Tibial artery (tissue), 4 donors: Measurements from ENCODE around the gene SERPINE1.
"Not testable (repeated sequence)": the region's sequence is repeated elsewhere in the genome, so short reads cannot be mapped to it uniquely, and the experiment has no call there.

Experiments
- DNase-seq, 2 donors: peaks; one replicate each; pipeline ENCODE4 v3.0.0-alpha.2; 2019
- H3K27ac ChIP-seq, 2 donors: fragments of 200-600 bp; sonication (generic) in 1 of 2; 1 replicate in 1 of 2; 2 replicates in 1 of 2; pipeline ENCODE4 v1.5.1; 2018 to 2019; ENCODE audit warnings: mild to moderate bottlenecking in 1 of 2
- H3K27me3 ChIP-seq, 2 donors: fragments of 200-600 bp; sonication (generic) in 1 of 2; one replicate each; pipeline versions ENCODE4 v1.5.1 to v1.6.0; 2016 to 2019
- H3K36me3 ChIP-seq, 3 donors: fragments of 200-600 bp; sonication (generic) in 2 of 3; one replicate each; pipeline ENCODE4 v1.5.1; 2016 to 2019; ENCODE audit warnings: mild to moderate bottlenecking in 2 of 3
- H3K4me1 ChIP-seq, 4 donors: fragments of 200-600 bp; sonication (generic) in 2 of 4; 1 replicate in 3 of 4; 2 replicates in 1 of 4; pipeline ENCODE4 v1.5.1; 2016 to 2019
- H3K4me3 ChIP-seq, 2 donors: fragments of 200-600 bp; sonication (generic) in 1 of 2; 1 replicate in 1 of 2; 2 replicates in 1 of 2; pipeline ENCODE4 v1.5.1; 2018 to 2019; ENCODE audit warnings: mild to moderate bottlenecking in 2 of 2
- H3K9me3 ChIP-seq, 3 donors: fragments of 200-600 bp; sonication (generic) in 1 of 3; one replicate each; pipeline ENCODE4 v1.5.1; 2016 to 2019
- CTCF ChIP-seq, 2 experiments: fragments of 200-600 bp in 1 of 2; fragments of 450-650 bp in 1 of 2; IDR thresholded peaks; one replicate each; pipeline ENCODE4 v1.5.1; 2017 to 2019; ENCODE audit warnings: antibody characterized with exemption in 2 of 2, mild to moderate bottlenecking in 1 of 2, moderate library complexity in 1 of 2
- intact Hi-C: fragments of 100-400 bp; cut with DNase I; formaldehyde crosslinking; loops from one replicate; pipeline ENCODE4 v1.15.0; 2023; ENCODE audit warnings: low total_unique reads

The SERPINE1 gene

GRCh38 chr7:101104193-101104713, 22.7 kb upstream of the SERPINE1 start:
- DNase-seq: no peak
- Histone ChIP-seq H3K27ac (no peak overlapping the region), H3K9me3 (no peaks in the 10 kb centered on the region), H3K4me1 (peaks cover 0 to 35% (median 27%) of the 10 kb centered on the region in 4 donors), H3K36me3 (no peaks in the 10 kb centered on the region), H3K4me3 (no peak overlapping the region), H3K27me3 (no peaks in the 10 kb centered on the region)
- no peak for TF ChIP-seq CTCF (IDR thresholded peaks at IDR 0.05)
- intact Hi-C loops: no loop called here

GRCh38 chr7:101104799-101105198, 22.1 kb upstream of the SERPINE1 start:
- Histone ChIP-seq H3K4me1 (peaks cover 0 to 35% (median 23%) of the 10 kb centered on the region in 4 donors), H3K9me3 (no peaks in the 10 kb centered on the region), H3K36me3 (no peaks in the 10 kb centered on the region), H3K27me3 (no peaks in the 10 kb centered on the region), H3K27ac (no peak overlapping the region), H3K4me3 (no peak overlapping the region)
- DNase-seq: no peak
- intact Hi-C loops: no loop called here
- TF ChIP-seq CTCF (IDR thresholded peaks at IDR 0.05): no peak

GRCh38 chr7:101105248-101105647, 21.7 kb upstream of the SERPINE1 start:
- intact Hi-C loops, H3K9me3 ChIP-seq, DNase-seq, H3K4me3 ChIP-seq, H3K36me3 ChIP-seq, H3K27ac ChIP-seq, H3K27me3 ChIP-seq: not testable (repeated sequence)
- peaks cover 0 to 34% (median 20%) of the 10 kb centered on the region in 4 donors for H3K4me1 ChIP-seq

- H3K4me1 ChIP-seq: peaks cover 0 to 28% (median 10%) of the 10 kb centered on the region in 4 donors
- H3K4me3 ChIP-seq: no peak overlapping the region
- no peak for DNase-seq
- no peaks in the 10 kb centered on the region for H3K36me3 ChIP-seq
- H3K27me3 ChIP-seq: no peaks in the 10 kb centered on the region
- intact Hi-C loops: no loop called here
- no peak overlapping the region for H3K27ac ChIP-seq
- H3K9me3 ChIP-seq: no peaks in the 10 kb centered on the region
- TF ChIP-seq CTCF (IDR thresholded peaks at IDR 0.05): no peak
Observed at GRCh38 chr7:101106386-101106785, 20.5 kb upstream of the SERPINE1 start.

GRCh38 chr7:101108330-101108857, 18.5 kb upstream of the SERPINE1 start:
- Histone ChIP-seq H3K4me1 (peaks cover 0 to 39% (median 18%) of the 10 kb centered on the region in 4 donors), H3K27me3 (no peaks in the 10 kb centered on the region), H3K9me3 (no peaks in the 10 kb centered on the region), H3K4me3 (no peak overlapping the region), H3K36me3 (no peaks in the 10 kb centered on the region), H3K27ac (peak overlapping the region; percentile 57 to 68)
- no peak for TF ChIP-seq CTCF (IDR thresholded peaks at IDR 0.05)
- DNase-seq: peak; percentile 68 to 81
- intact Hi-C loops: no loop called here

GRCh38 chr7:101108961-101109360, 17.9 kb upstream of the SERPINE1 start:
- Histone ChIP-seq H3K36me3 (no peaks in the 10 kb centered on the region), H3K27ac (peak overlapping the region; percentile 57 to 68), H3K4me3 (no peak overlapping the region), H3K27me3 (no peaks in the 10 kb centered on the region), H3K4me1 (peaks cover 0 to 39% (median 18%) of the 10 kb centered on the region in 4 donors), H3K9me3 (no peaks in the 10 kb centered on the region)
- intact Hi-C loops: no loop called here
- TF ChIP-seq CTCF (IDR thresholded peaks at IDR 0.05): no peak
- no peak for DNase-seq
